ENCODE data around the gene MXD3.

Gene MXD3

GRCh38 chr5:177316005-177316404 is 4.3 kb upstream of the MXD3 start:
- TF ChIP-seq YY1 (IDR thresholded peaks at IDR 0.05; ENCODE audit: insufficient read depth, insufficient read length) (no peak), SUZ12 (IDR thresholded peaks at IDR 0.05; ENCODE audit: extremely low read depth, insufficient read depth, insufficient read length) (no peak), ZNF274 (IDR thresholded peaks at IDR 0.05; ENCODE audit: low read depth, low read length) (no peak)
- peaks cover 10% of the 10 kb centered on the region for H3K36me3 ChIP-seq (ENCODE audit: insufficient read depth, insufficient read length, low read length)
- peaks cover 4% of the 10 kb centered on the region for H3K4me1 ChIP-seq (ENCODE audit: insufficient read depth, insufficient read length)
- DNase-seq (ENCODE audit: low read depth, low spot score), result no peak
- no peak overlapping the region for H3K4me3 ChIP-seq (ENCODE audit: insufficient read length, low read depth)
- no peak overlapping the region for H3K9ac ChIP-seq (ENCODE audit: insufficient read length, low read depth)
- no peaks in the 10 kb centered on the region for H3K27me3 ChIP-seq (ENCODE audit: insufficient read depth, insufficient read length)
- H3K9me3 ChIP-seq (ENCODE audit: insufficient read depth, low read length), result peaks cover 4% of the 10 kb centered on the region; the same call in 1 of the 2 replicates

GRCh38 chr5:177315411-177315810 is 3.7 kb upstream of the MXD3 start:
- H3K4me3 ChIP-seq (ENCODE audit: insufficient read length, low read depth), result no peak overlapping the region
- no peaks in the 10 kb centered on the region for H3K27me3 ChIP-seq (ENCODE audit: insufficient read depth, insufficient read length)
- H3K9me3 ChIP-seq (ENCODE audit: insufficient read depth, low read length), result peaks cover 4% of the 10 kb centered on the region; the same call in 1 of the 2 replicates
- H3K4me1 ChIP-seq (ENCODE audit: insufficient read depth, insufficient read length), result peaks cover 6% of the 10 kb centered on the region
- DNase-seq (ENCODE audit: low read depth, low spot score), result no peak
- peaks cover 9% of the 10 kb centered on the region for H3K36me3 ChIP-seq (ENCODE audit: insufficient read depth, insufficient read length, low read length)
- TF ChIP-seq SUZ12 (IDR thresholded peaks at IDR 0.05; ENCODE audit: extremely low read depth, insufficient read depth, insufficient read length), result no peak
- TF ChIP-seq YY1 (IDR thresholded peaks at IDR 0.05; ENCODE audit: insufficient read depth, insufficient read length), result no peak
- no peak for TF ChIP-seq ZNF274 (IDR thresholded peaks at IDR 0.05; ENCODE audit: low read depth, low read length)
- no peak overlapping the region for H3K9ac ChIP-seq (ENCODE audit: insufficient read length, low read depth)

- Histone ChIP-seq H3K4me1 (ENCODE audit: insufficient read depth, insufficient read length) (peaks cover 9% of the 10 kb centered on the region), H3K9ac (ENCODE audit: insufficient read length, low read depth) (peak overlapping the region; percentile 21), H3K9me3 (ENCODE audit: insufficient read depth, low read length) (0 out of 2 replicates have a peak, but pooled peaks cover 3% of the 10 kb centered on the region), H3K36me3 (ENCODE audit: insufficient read depth, insufficient read length, low read length) (peaks cover 8% of the 10 kb centered on the region), H3K4me3 (ENCODE audit: insufficient read length, low read depth) (no peak overlapping the region), H3K27me3 (ENCODE audit: insufficient read depth, insufficient read length) (no peaks in the 10 kb centered on the region)
- TF ChIP-seq SUZ12 (IDR thresholded peaks at IDR 0.05; ENCODE audit: extremely low read depth, insufficient read depth, insufficient read length), result no peak
- TF ChIP-seq YY1 (IDR thresholded peaks at IDR 0.05; ENCODE audit: insufficient read depth, insufficient read length), result no peak
- no peak for TF ChIP-seq ZNF274 (IDR thresholded peaks at IDR 0.05; ENCODE audit: low read depth, low read length)
- no peak for DNase-seq (ENCODE audit: low read depth, low spot score)
These were observed 3.0 kb upstream of the MXD3 start for GRCh38 chr5:177314376-177315342.

- H3K4me1 ChIP-seq (ENCODE audit: insufficient read depth, insufficient read length), result peaks cover 9% of the 10 kb centered on the region
- TF ChIP-seq SUZ12 (IDR thresholded peaks at IDR 0.05; ENCODE audit: extremely low read depth, insufficient read depth, insufficient read length) (no peak), ZNF274 (IDR thresholded peaks at IDR 0.05; ENCODE audit: low read depth, low read length) (no peak), YY1 (IDR thresholded peaks at IDR 0.05; ENCODE audit: insufficient read depth, insufficient read length) (no peak)
- H3K9ac ChIP-seq (ENCODE audit: insufficient read length, low read depth), result no peak overlapping the region
- H3K36me3 ChIP-seq (ENCODE audit: insufficient read depth, insufficient read length, low read length), result peaks cover 16% of the 10 kb centered on the region
- no peaks in the 10 kb centered on the region for H3K27me3 ChIP-seq (ENCODE audit: insufficient read depth, insufficient read length)
- no peaks in the 10 kb centered on the region for H3K9me3 ChIP-seq (ENCODE audit: insufficient read depth, low read length)
- DNase-seq (ENCODE audit: low read depth, low spot score), result no peak
- no peak overlapping the region for H3K4me3 ChIP-seq (ENCODE audit: insufficient read length, low read depth)
These were observed 2.0 kb upstream of the MXD3 start for GRCh38 chr5:177313561-177314259.

GRCh38 chr5:177312649-177313181 is 1.0 kb upstream of the MXD3 start:
- no peak for DNase-seq (ENCODE audit: low read depth, low spot score)

GRCh38 chr5:177311392-177311722 is 341 bp downstream of the MXD3 start:
- DNase-seq (ENCODE audit: low read depth, low spot score), result no peak
- no peaks in the 10 kb centered on the region for H3K9me3 ChIP-seq (ENCODE audit: insufficient read depth, low read length)
- peaks cover 29% of the 10 kb centered on the region for H3K36me3 ChIP-seq (ENCODE audit: insufficient read depth, insufficient read length, low read length)
- H3K9ac ChIP-seq (ENCODE audit: insufficient read length, low read depth), result peak overlapping the region; percentile 77
- no peaks in the 10 kb centered on the region for H3K27me3 ChIP-seq (ENCODE audit: insufficient read depth, insufficient read length)
- H3K4me1 ChIP-seq (ENCODE audit: insufficient read depth, insufficient read length), result peaks cover 9% of the 10 kb centered on the region
- no peak for TF ChIP-seq ZNF274 (IDR thresholded peaks at IDR 0.05; ENCODE audit: low read depth, low read length)
- TF ChIP-seq YY1 (IDR thresholded peaks at IDR 0.05; ENCODE audit: insufficient read depth, insufficient read length), result no peak
- no peak for TF ChIP-seq SUZ12 (IDR thresholded peaks at IDR 0.05; ENCODE audit: extremely low read depth, insufficient read depth, insufficient read length)
- peak overlapping the region; percentile 55 for H3K4me3 ChIP-seq (ENCODE audit: insufficient read length, low read depth)

More at GRCh38 chr5:177312649-177313181, 1.0 kb upstream of the MXD3 start:
- peak overlapping the region; percentile 45 for H3K4me3 ChIP-seq (ENCODE audit: insufficient read length, low read depth)
- peak overlapping the region; percentile 82 for H3K9ac ChIP-seq (ENCODE audit: insufficient read length, low read depth)
- no peaks in the 10 kb centered on the region for H3K27me3 ChIP-seq (ENCODE audit: insufficient read depth, insufficient read length)
- peaks cover 9% of the 10 kb centered on the region for H3K4me1 ChIP-seq (ENCODE audit: insufficient read depth, insufficient read length)
- TF ChIP-seq YY1 (IDR thresholded peaks at IDR 0.05; ENCODE audit: insufficient read depth, insufficient read length) (no peak), ZNF274 (IDR thresholded peaks at IDR 0.05; ENCODE audit: low read depth, low read length) (no peak)
- H3K9me3 ChIP-seq (ENCODE audit: insufficient read depth, low read length), result no peaks in the 10 kb centered on the region
- peaks cover 20% of the 10 kb centered on the region for H3K36me3 ChIP-seq (ENCODE audit: insufficient read depth, insufficient read length, low read length)

All from NT2/D1 (cell line).